ENCODE measurements around the gene EYA2. TPM values are rescaled to one million over a fixed set of nuclear protein-coding genes. Genes with fewer than 3 reads are reported as not detected.

EYA2 gene
- total RNA-seq, 4 donors from 2014 or later, result 0.60 to 4.0 (median 0.99) TPM

DNA sequence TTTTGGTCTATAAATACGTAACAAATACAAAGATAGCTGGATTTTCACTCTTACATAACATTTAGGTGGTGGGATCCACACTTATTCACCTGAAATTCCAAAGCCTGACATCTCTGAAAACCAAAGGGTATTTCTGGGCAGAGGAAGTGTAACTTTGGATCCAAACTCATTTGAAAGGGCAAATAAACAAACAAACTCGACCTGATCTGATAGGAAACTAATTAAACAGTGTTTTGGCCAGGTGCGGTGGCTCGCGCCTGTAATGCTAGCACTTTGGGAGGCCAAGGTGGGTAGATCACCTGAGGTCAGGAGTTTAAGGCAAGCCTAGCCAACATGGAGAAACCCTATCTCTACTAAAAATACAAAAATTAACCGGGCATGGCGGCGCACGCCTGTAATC lies 332.9 kb downstream of the EYA2 start:
- TF ChIP-seq POLR2A (IDR thresholded peaks at IDR 0.05), result no peak
- TF ChIP-seq, protein P1, sequence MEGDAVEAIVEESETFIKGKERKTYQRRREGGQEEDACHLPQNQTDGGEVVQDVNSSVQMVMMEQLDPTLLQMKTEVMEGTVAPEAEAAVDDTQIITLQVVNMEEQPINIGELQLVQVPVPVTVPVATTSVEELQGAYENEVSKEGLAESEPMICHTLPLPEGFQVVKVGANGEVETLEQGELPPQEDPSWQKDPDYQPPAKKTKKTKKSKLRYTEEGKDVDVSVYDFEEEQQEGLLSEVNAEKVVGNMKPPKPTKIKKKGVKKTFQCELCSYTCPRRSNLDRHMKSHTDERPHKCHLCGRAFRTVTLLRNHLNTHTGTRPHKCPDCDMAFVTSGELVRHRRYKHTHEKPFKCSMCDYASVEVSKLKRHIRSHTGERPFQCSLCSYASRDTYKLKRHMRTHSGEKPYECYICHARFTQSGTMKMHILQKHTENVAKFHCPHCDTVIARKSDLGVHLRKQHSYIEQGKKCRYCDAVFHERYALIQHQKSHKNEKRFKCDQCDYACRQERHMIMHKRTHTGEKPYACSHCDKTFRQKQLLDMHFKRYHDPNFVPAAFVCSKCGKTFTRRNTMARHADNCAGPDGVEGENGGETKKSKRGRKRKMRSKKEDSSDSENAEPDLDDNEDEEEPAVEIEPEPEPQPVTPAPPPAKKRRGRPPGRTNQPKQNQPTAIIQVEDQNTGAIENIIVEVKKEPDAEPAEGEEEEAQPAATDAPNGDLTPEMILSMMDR (IDR thresholded peaks at IDR 0.05 in 4 of 5, conservative IDR thresholded peaks at IDR 0.05 in 1 of 5), result no peak
- Histone ChIP-seq H3K4me1 (no peaks in the 10 kb centered on the region), H3K4me3 (no peak overlapping the region), H3K9me3 (no peaks in the 10 kb centered on the region), H3K27ac (no peak overlapping the region), H3K36me3 (peaks cover 0 to 74% of the 10 kb centered on the region in 2 donors), H3K27me3 (no peaks in the 10 kb centered on the region)
- ATAC-seq, result no peak
- no peak for DNase-seq
- intact Hi-C loops (cut with DNase I; ENCODE audit: low total_unique reads), result no loop called here
- in situ Hi-C loops (cut with MboI; ENCODE audit: low sequenced_read_pairs in 4 of 4), result no loop called here

DNA sequence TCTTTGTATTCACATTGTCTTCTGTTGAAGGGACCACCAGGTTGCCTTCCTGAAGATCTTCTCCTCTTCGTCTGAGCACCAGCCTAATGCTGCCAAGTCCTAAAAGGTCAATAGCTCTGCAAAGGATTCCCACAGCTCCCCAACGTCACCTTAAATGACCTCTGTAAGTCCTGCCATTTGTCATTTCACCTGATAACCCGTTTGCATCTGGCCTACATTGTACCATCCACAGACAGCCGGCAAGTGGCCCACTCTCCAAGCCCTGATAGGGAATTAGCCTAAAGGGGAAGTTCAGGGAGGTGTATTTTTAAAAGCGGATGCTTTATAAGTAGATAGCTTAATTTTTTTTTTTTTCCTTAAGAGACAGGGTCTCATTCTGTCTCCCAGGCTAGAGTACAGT lies 334.0 kb downstream of the EYA2 start:
- DNase-seq (no peak), ATAC-seq (no peak)
- intact Hi-C loops (cut with DNase I; ENCODE audit: low total_unique reads) (no loop called here), in situ Hi-C loops (cut with MboI; ENCODE audit: low sequenced_read_pairs in 4 of 4) (no loop called here)
- Histone ChIP-seq H3K4me1 (no peaks in the 10 kb centered on the region), H3K9me3 (no peaks in the 10 kb centered on the region), H3K27me3 (no peaks in the 10 kb centered on the region), H3K36me3 (peaks cover 0 to 69% of the 10 kb centered on the region in 2 donors), H3K27ac (no peak overlapping the region), H3K4me3 (no peak overlapping the region)
- TF ChIP-seq POLR2A (IDR thresholded peaks at IDR 0.05), result no peak
- TF ChIP-seq, protein P1 (IDR thresholded peaks at IDR 0.05 in 4 of 5, conservative IDR thresholded peaks at IDR 0.05 in 1 of 5), result no peak

DNA sequence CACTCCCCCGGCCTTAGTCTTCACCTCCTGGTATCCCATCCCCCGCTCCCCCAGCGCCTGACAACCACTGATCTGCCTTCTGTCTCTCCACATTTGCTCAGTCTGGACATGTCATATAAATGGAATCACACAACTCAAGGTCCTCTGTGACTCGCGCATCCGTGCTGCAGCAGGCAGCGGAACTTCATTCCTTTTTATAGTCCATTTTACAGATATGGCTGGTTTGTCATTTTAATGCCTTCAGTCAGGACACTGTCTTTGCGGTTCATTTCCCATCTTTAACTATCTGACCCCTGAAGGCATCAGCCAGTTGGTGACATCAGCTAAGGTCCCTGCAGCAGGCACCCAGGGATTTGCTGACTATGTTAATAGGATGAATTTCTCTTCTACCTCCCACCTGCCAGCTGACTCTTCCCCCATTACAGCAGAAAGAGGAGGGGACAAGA lies 336.2 kb downstream of the EYA2 start:
- DNase-seq (no peak), ATAC-seq (no peak)
- Histone ChIP-seq H3K27me3 (no peaks in the 10 kb centered on the region), H3K9me3 (no peaks in the 10 kb centered on the region), H3K4me3 (no peak overlapping the region), H3K27ac (no peak overlapping the region), H3K36me3 (peaks cover 0 to 71% of the 10 kb centered on the region in 2 donors), H3K4me1 (no peaks in the 10 kb centered on the region)
- TF ChIP-seq, protein P1 (IDR thresholded peaks at IDR 0.05 in 4 of 5, conservative IDR thresholded peaks at IDR 0.05 in 1 of 5), result no peak
- in situ Hi-C loops (cut with MboI; ENCODE audit: low sequenced_read_pairs in 4 of 4), result no loop called here
- intact Hi-C loops (cut with DNase I; ENCODE audit: low total_unique reads), result no loop called here

DNA sequence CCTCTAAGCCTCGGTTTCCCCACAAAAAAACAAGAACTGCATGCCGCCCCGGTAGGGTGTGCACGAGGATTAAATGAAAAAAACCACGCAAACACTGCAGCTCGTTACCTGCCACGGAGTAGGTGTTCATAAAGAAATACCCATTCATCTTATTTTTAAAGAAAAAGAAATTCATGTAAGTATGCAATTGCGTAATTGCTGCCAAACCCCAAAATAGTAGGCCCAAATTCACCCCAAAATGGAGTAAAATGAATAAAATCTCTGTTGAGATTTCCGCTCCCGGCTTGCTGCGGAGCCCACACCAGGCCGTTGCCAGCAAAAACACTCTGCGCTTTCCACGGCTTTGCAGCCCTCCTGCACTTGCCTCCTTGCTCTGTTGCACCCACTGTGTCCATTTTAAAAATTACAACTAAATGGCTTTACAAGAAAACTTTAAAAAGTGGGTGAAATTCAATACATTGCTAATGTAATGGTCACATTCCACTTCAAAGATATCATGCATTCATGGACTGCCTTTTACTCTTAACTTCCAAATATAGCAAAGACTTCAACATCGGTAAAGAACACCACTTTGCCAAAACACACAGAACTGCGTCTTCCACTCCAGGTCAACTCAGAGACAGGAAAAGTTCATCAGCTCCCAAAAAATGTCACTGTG lies 336.9 kb downstream of the EYA2 start:
- intact Hi-C loops (cut with DNase I; ENCODE audit: low total_unique reads), result no loop called here
- Histone ChIP-seq H3K36me3 (peaks cover 0 to 69% of the 10 kb centered on the region in 2 donors), H3K27ac (no peak overlapping the region)

More for the DNA sequence above, 336.9 kb downstream of the EYA2 start:
- no peaks in the 10 kb centered on the region for H3K9me3 ChIP-seq
- no peak for ATAC-seq
- no peaks in the 10 kb centered on the region for H3K27me3 ChIP-seq
- no peak for DNase-seq
- no peaks in the 10 kb centered on the region for H3K4me1 ChIP-seq
- in situ Hi-C loops (cut with MboI; ENCODE audit: low sequenced_read_pairs in 4 of 4), result no loop called here
- H3K4me3 ChIP-seq, result no peak overlapping the region
- no peak for TF ChIP-seq POLR2A (IDR thresholded peaks at IDR 0.05)
- TF ChIP-seq, protein P1 (IDR thresholded peaks at IDR 0.05 in 4 of 5, conservative IDR thresholded peaks at IDR 0.05 in 1 of 5), result no peak
